Suprapubic skin (tissue), 4 donors: ENCODE results near the gene PNLIPRP2.

ENCODE experiments used
- CTCF ChIP-seq, 2 donors: fragments of 200-600 bp in 1 of 2; fragments of 450-650 bp in 1 of 2; sonication (generic) in 1 of 2; IDR thresholded peaks; one replicate each; pipeline ENCODE4 v1.5.1; 2016 to 2019; ENCODE audit warnings: antibody characterized with exemption in 2 of 2, mild to moderate bottlenecking in 1 of 2, moderate library complexity in 1 of 2
- POLR2A ChIP-seq, 2 donors: fragments of 450-650 bp; IDR thresholded peaks; one replicate each; pipeline ENCODE4 v1.6.1; 2017; ENCODE audit warnings: antibody characterized with exemption in 2 of 2, mild to moderate bottlenecking in 2 of 2, moderate library complexity in 2 of 2
- POLR2AphosphoS5 ChIP-seq, 3 donors: sonication (generic); formaldehyde crosslinking; IDR thresholded peaks; one replicate each; pipeline ENCODE4 v1.6.1; 2017; ENCODE audit warnings: antibody characterized with exemption in 3 of 3

GRCh38 chr10:116636976-116637375 lies 16.2 kb downstream of the PNLIPRP2 start:
- no peak for TF ChIP-seq POLR2AphosphoS5 (IDR thresholded peaks at IDR 0.05)
- no peak for TF ChIP-seq CTCF (IDR thresholded peaks at IDR 0.05)
- TF ChIP-seq POLR2A (IDR thresholded peaks at IDR 0.05), result no peak
